Activated CD8-positive, alpha-beta memory T cell treated with anti-CD3 and anti-CD28 coated beads, Interleukin-2, amount 50 U/mL, for 24 hours (primary cell): ENCODE results near the gene HOXA9.

ENCODE experiments used
- DNase-seq: peaks from one replicate; pipeline ENCODE4 v3.0.0-alpha.2; 2020; ENCODE audit errors: extremely low read depth

Gene HOXA9

DNA sequence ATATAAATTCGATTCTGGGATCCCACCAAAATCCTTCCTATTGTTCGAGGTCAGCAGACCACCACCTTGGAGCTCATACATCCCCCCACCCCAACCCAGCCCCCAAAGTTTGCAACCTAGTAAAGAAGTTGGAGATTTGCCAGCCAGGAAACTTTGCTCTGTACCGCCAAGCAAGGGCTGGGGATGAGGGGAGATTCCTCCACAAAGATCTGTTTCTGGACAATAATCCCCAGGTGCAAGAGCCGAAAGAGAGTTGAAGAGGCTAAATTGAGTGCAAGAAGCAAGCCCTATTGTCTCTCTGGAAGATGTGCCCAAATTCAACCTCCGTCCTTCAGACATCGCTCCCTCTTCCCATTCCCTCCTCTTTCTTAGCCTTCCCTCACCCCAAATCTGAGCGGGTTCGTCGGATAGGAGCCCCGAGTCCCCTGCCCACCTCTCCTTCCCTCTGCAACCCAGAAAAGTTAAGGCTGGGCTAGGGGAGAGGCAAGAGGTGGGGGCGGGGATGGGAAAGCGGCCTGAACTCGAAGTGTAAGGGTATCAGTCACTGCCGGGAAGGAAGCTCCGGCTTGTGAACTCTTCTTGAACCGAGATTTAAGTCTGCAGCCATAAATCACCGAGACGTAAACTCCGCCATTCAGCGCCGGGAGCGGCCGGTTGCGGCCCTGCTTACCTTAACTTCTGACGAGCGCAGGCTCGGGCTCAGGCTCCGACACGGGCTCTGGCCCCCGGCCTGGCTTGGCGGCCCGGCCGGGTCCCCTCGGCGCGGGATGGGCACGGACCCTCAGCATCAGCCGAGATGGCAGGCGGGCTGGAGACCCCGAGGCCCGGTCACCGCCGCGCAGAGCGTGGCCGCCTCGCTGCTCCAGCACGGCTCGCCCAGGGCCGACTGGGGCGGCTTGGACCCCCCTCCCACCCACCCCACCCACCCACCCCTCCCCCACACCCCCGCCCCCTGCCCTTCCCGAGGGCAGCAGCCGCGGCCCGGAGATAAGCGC is 52.1 kb downstream of the HOXA9 start:
- DNase-seq = no peak
